Mesodermal cell (in vitro differentiated cells): Measurements from ENCODE around the gene DOCK2.

ENCODE experiments used
- H3K27ac ChIP-seq: 2 replicates; pipeline ENCODE4 v1.7.0; 2013; ENCODE audit warnings: mild to moderate bottlenecking, low read depth, low read length, moderate library complexity; ENCODE audit not compliant: severe bottlenecking
- H3K36me3 ChIP-seq: 2 replicates; pipeline ENCODE4 v1.7.1; 2013; ENCODE audit warnings: mild to moderate bottlenecking, low read length, moderate library complexity; ENCODE audit not compliant: control insufficient read depth, insufficient read depth
- H3K4me1 ChIP-seq: one replicate; pipeline ENCODE4 v1.7.1; 2013; ENCODE audit warnings: mild to moderate bottlenecking, low read length; ENCODE audit not compliant: insufficient read depth, control insufficient read depth, poor library complexity, severe bottlenecking
- H3K4me3 ChIP-seq: 2 replicates; pipeline ENCODE4 v1.7.0; 2013; ENCODE audit warnings: low read length, control low read depth, mild to moderate bottlenecking; ENCODE audit not compliant: insufficient read depth, poor library complexity, severe bottlenecking; ENCODE audit errors: extremely low read depth
- H3K9me3 ChIP-seq: 2 replicates; pipeline ENCODE4 v1.7.1; 2013; ENCODE audit warnings: mild to moderate bottlenecking, low read length, moderate library complexity; ENCODE audit not compliant: control insufficient read depth
- WGBS, 2 experiments: methylation state at CpG; one replicate each; pipeline ENCODE4 v1.1.5; 2013; ENCODE audit warnings: missing lambda C conversion rate in 2 of 2; ENCODE audit not compliant: insufficient coverage in 2 of 2; 5-methylcytosine and 5-hydroxymethylcytosine counted together

DOCK2 gene

GRCh38 chr5:169861433-169861832, 224.4 kb downstream of the DOCK2 start:
- no peak overlapping the region for H3K4me3 ChIP-seq
- no peaks in the 10 kb centered on the region for H3K9me3 ChIP-seq
- 100% methylated on average over 1 of the region's 2 CpGs; no CpG with 5 or more reads in 1 of the 2 experiments for WGBS, 2 experiments
- no peak overlapping the region for H3K27ac ChIP-seq
- no peaks in the 10 kb centered on the region for H3K36me3 ChIP-seq
- H3K4me1 ChIP-seq = no peaks in the 10 kb centered on the region

DNA sequence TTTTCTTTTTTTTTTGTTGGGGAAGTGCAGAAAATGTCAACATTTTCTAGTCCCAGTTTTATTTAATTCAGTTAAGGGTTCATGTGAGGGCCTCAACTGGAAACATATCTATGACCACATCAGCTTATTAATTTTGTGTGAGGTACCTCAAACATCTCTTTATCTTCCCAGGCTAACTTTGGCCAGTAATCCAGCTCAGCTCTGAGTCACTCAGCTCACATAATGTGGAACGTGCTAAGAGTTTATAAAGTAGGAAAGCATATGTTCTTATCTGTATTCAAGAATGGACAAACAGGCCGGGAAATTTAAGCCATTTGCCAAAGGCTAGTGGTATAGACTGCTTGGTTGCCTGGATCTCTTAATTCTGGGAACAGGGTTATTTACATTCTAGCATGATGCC, 224.9 kb downstream of the DOCK2 start:
- Histone ChIP-seq H3K27ac (no peak overlapping the region), H3K9me3 (no peaks in the 10 kb centered on the region), H3K36me3 (no peaks in the 10 kb centered on the region), H3K4me1 (no peaks in the 10 kb centered on the region), H3K4me3 (no peak overlapping the region)
- 93 to 100% methylated on average over 1 to 2 of the region's 2 CpGs for WGBS, 2 experiments

DNA sequence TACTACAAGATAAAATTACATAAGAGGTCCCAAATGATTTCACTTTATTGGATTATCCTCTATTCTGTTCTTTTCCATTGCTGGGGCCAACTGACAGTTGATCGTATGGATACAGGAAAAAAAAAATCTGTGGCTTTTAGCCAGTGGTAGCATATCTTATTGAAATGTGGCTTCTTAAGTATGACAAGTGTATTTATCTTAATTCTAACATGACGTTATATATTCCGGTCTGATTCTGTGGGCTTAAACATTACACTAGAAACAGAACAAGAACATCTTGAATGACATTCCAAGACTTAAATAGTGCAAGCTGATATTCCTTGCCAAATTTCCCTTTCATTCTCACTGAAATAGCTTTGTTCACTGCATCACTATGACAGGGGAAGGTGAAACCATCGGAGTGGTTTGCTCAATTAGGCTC, 225.3 kb downstream of the DOCK2 start:
- Histone ChIP-seq H3K36me3 (no peaks in the 10 kb centered on the region), H3K4me1 (no peaks in the 10 kb centered on the region), H3K4me3 (no peak overlapping the region), H3K27ac (no peak overlapping the region), H3K9me3 (no peaks in the 10 kb centered on the region)
- WGBS, 2 experiments = 89 to 91% methylated on average over 1 of the region's 4 CpGs

GRCh38 chr5:169864483-169864882, 227.4 kb downstream of the DOCK2 start:
- no CpG with 5 or more reads among the region's 1 CpG for WGBS, 2 experiments
- no peaks in the 10 kb centered on the region for H3K4me1 ChIP-seq
- H3K27ac ChIP-seq = no peak overlapping the region
- H3K4me3 ChIP-seq = no peak overlapping the region
- H3K9me3 ChIP-seq = no peaks in the 10 kb centered on the region
- H3K36me3 ChIP-seq = no peaks in the 10 kb centered on the region

- H3K9me3 ChIP-seq = no peaks in the 10 kb centered on the region
- no peak overlapping the region for H3K27ac ChIP-seq
- 70 to 93% methylated on average over 1 of the region's 2 CpGs for WGBS, 2 experiments
Measured at GRCh38 chr5:169867347-169867746, 230.3 kb downstream of the DOCK2 start.

DNA sequence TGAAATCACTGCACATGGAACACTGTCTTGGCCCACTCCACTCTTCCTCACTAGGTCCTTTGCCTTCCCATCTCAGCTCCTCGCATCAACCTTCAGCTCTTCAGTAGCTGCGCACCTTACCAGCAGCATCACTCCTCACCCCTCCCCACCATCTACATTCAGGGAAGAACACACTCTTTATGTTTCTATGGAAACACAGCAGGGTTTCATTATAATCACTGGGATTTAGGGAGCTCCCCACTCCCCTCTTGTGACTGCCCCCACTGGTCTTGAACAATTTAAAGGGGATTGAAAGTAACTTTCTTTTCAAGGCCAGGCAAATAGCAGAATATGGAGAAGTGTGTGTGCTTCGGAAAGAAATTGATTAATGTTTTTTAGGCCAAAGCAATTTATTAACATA, 232.0 kb downstream of the DOCK2 start:
- H3K36me3 ChIP-seq = peaks cover 5% of the 10 kb centered on the region
- WGBS, 2 experiments = 86 to 100% methylated on average over 1 to 2 of the region's 3 CpGs
- H3K4me1 ChIP-seq = peaks cover 4% of the 10 kb centered on the region
- no peak overlapping the region for H3K27ac ChIP-seq
- H3K9me3 ChIP-seq = no peaks in the 10 kb centered on the region
- H3K4me3 ChIP-seq = no peak overlapping the region

More at GRCh38 chr5:169867347-169867746, 230.3 kb downstream of the DOCK2 start:
- H3K4me1 ChIP-seq = peaks cover 4% of the 10 kb centered on the region
- H3K36me3 ChIP-seq = peaks cover 5% of the 10 kb centered on the region
- no peak overlapping the region for H3K4me3 ChIP-seq

DNA sequence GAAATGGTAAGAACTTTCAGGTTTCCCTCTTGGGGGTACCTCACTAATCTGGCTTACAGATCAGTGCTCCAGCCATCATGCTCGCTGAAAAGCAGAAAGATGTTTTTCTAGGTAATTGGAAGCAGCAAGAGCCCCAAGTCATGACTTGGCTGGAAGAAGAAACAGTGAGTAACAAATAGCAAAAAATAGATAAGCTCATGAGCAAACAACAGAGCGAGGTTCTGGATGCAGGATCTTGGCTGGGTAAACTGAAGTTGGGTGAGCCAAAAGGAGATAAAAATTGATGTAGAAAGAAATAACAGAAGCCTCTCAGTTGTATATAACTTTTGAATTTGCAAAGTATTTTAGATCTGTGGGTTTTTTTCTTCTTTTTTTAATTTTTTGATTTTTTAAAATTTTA, 233.1 kb downstream of the DOCK2 start:
- 76 to 100% methylated on average over 1 to 2 of the region's 2 CpGs for WGBS, 2 experiments

GRCh38 chr5:169871826-169872490, 234.9 kb downstream of the DOCK2 start:
- peaks cover 11% of the 10 kb centered on the region for H3K36me3 ChIP-seq
- no peak overlapping the region for H3K27ac ChIP-seq
- H3K9me3 ChIP-seq = no peaks in the 10 kb centered on the region
- H3K4me3 ChIP-seq = no peak overlapping the region
- 89 to 94% methylated on average over 4 to 5 of the region's 5 CpGs for WGBS, 2 experiments
- peaks cover 16% of the 10 kb centered on the region for H3K4me1 ChIP-seq

More for the DNA sequence above, 233.1 kb downstream of the DOCK2 start:
- peaks cover 9% of the 10 kb centered on the region for H3K36me3 ChIP-seq
- no peak overlapping the region for H3K27ac ChIP-seq
- H3K4me3 ChIP-seq = no peak overlapping the region
- H3K4me1 ChIP-seq = peaks cover 4% of the 10 kb centered on the region
- no peaks in the 10 kb centered on the region for H3K9me3 ChIP-seq

- 69% methylated on average over 3 of the region's 5 CpGs; no CpG with 5 or more reads in 1 of the 2 experiments for WGBS, 2 experiments
- no peaks in the 10 kb centered on the region for H3K9me3 ChIP-seq
- H3K4me1 ChIP-seq = peaks cover 17% of the 10 kb centered on the region
- no peak overlapping the region for H3K4me3 ChIP-seq
- H3K27ac ChIP-seq = no peak overlapping the region
- H3K36me3 ChIP-seq = peaks cover 11% of the 10 kb centered on the region
Measured at GRCh38 chr5:169873642-169874041, 236.6 kb downstream of the DOCK2 start.

GRCh38 chr5:169874621-169875020, 237.5 kb downstream of the DOCK2 start:
- Histone ChIP-seq H3K36me3 (peaks cover 15% of the 10 kb centered on the region), H3K27ac (no peak overlapping the region), H3K4me3 (no peak overlapping the region), H3K4me1 (peaks cover 17% of the 10 kb centered on the region), H3K9me3 (no peaks in the 10 kb centered on the region)
- 84 to 100% methylated on average over 3 of the region's 4 CpGs for WGBS, 2 experiments

- Histone ChIP-seq H3K27ac (no peak overlapping the region), H3K4me1 (peaks cover 15% of the 10 kb centered on the region), H3K4me3 (no peak overlapping the region), H3K36me3 (peaks cover 10% of the 10 kb centered on the region), H3K9me3 (no peaks in the 10 kb centered on the region)
- WGBS, 2 experiments = 92 to 99% methylated on average over 8 of the region's 8 CpGs
Measured at GRCh38 chr5:169875091-169875728, 238.1 kb downstream of the DOCK2 start.
